Activated T-helper 1 cell treated with anti-CD3 and anti-CD28 coated beads, Interleukin-12 subunit alpha, Interleukin-12 subunit beta, Interleukin-2, Interleukin-4 antibody, amounts not matched to agents 30 ng/mL and 10 ng/mL and 1 ng/mL, durations not matched to agents 14 hours and 24 hours and 36 hours (primary cell): ENCODE measurements around the gene GP1BA. TPM values are rescaled to one million over a fixed set of nuclear protein-coding genes. Genes with fewer than 3 reads are reported as not detected.

Experiments used
- DNase-seq: peaks from one replicate; pipeline ENCODE4 v3.0.0; 2021; ENCODE audit warnings: low spot score
- H3K27ac Mint-ChIP-seq: one replicate; pipeline ENCODE4 v1.8.0; 2021; ENCODE audit warnings: mild to moderate bottlenecking, mixed read lengths
- H3K27me3 Mint-ChIP-seq: one replicate; pipeline ENCODE4 v1.8.0; 2022; ENCODE audit warnings: mild to moderate bottlenecking, moderate library complexity, mixed read lengths; ENCODE audit not compliant: insufficient read depth
- H3K36me3 Mint-ChIP-seq: one replicate; pipeline ENCODE4 v1.8.0; 2021; ENCODE audit warnings: low read depth, mixed read lengths
- H3K4me1 Mint-ChIP-seq: one replicate; pipeline ENCODE4 v1.8.0; 2021; ENCODE audit warnings: low read depth, mixed read lengths
- H3K4me3 Mint-ChIP-seq: one replicate; pipeline ENCODE4 v1.8.0; 2021; ENCODE audit warnings: mild to moderate bottlenecking, moderate library complexity, mixed read lengths
- H3K9me3 Mint-ChIP-seq: one replicate; pipeline ENCODE4 v1.8.0; 2021; ENCODE audit warnings: mixed read lengths
- intact Hi-C: fragments of 100-400 bp; cut with micrococcal nuclease; formaldehyde crosslinking; loops from one replicate; pipeline ENCODE4 v1.15.1; 2024
- total RNA-seq: library from RNA; stranded (reverse); gene quantifications from 2 replicates; pipeline ENCODE4 v1.2.3, GENCODE V29; 2022

Gene GP1BA
- total RNA-seq, 1 donor from 2014 or later: not detected

DNA sequence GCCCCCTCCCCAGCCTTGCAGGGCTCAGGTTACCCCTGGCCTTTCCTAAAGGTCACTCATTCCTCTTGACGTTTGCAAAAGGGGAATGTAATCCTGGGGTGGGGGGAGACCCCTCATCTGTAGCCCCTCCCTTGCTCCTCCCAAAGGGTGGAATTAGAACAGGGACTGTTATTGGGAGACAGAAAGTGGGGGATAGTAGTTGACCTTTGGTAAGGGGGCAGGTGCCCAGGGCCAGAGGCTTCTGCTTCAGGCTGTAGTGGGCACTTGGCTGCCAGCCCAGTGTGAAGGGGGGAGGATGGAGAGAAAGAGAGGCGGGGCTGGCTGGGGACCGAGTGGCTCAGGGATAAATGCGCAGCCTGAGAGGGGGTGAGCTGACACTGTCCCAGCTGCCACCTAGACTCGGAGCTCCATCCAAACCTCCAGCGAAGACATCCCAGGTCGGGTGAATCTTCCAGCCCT is 18.7 kb downstream of the GP1BA start, which contains the start of gene ENO3:
Gene ENO3, plus strand, starts transcription at position 374 of the 459 bp plus-strand sequence. CDS start 711 bp downstream, outside the sequence.
- peak within 1 kb of the TSS; percentile 92 for H3K27ac Mint-ChIP-seq
- H3K27me3 Mint-ChIP-seq: peaks cover 2% of the 10 kb centered on the region
- no peak for DNase-seq
- intact Hi-C loops: no loop called here
- H3K9me3 Mint-ChIP-seq: no peaks in the 10 kb centered on the region
- peaks cover 19% of the 10 kb centered on the region for H3K36me3 Mint-ChIP-seq
- H3K4me1 Mint-ChIP-seq: peaks cover 30% of the 10 kb centered on the region
- peak within 1 kb of the TSS; percentile 91 for H3K4me3 Mint-ChIP-seq

DNA sequence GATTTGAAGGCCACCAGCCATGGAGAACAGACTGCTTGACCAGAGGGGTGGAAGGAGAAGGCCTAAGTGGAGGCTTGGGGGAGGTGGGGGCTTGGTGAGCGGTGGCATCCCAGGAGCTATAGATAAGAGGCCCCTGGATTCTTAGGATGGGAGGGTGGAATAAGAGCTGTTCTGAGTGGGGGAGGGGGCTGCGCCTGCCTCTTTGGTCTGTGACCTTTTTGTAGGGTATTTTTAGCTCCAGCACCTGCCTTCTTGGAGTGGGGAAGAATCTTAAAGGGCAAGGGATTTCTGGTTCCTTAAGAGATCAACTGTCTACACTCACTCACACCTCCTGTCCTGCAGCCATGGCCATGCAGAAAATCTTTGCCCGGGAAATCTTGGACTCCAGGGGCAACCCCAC is 19.4 kb downstream of the GP1BA start:
- intact Hi-C loops: no loop called here
- peak overlapping the region; percentile 6 for H3K27ac Mint-ChIP-seq
- H3K36me3 Mint-ChIP-seq: peaks cover 16% of the 10 kb centered on the region
- DNase-seq: no peak
- H3K4me1 Mint-ChIP-seq: peaks cover 24% of the 10 kb centered on the region
- peaks cover 2% of the 10 kb centered on the region for H3K27me3 Mint-ChIP-seq
- peak overlapping the region; percentile 91 for H3K4me3 Mint-ChIP-seq
- no peaks in the 10 kb centered on the region for H3K9me3 Mint-ChIP-seq

DNA sequence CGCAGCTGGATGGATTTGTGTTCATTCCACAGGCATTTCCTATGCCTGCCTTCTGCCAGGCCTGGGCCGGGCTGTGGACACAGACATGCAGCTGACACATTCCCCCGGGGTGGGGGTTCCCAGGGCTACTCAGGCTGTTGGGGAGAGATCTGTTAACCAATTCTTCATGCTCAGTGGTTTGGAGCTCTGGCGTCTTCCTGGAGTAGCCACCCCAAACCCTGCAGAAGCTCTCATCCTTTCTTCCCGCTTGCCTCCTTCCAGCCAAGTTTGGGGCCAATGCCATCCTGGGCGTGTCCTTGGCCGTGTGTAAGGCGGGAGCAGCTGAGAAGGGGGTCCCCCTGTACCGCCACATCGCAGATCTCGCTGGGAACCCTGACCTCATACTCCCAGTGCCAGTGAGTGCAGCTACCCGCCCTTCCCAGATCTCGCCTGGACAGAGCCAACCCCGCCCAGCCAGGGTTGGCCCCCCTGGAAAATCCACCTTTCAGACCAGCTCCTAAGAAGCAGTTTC is 21.4 kb downstream of the GP1BA start:
- Mint-ChIP-seq H3K4me3 (no peak overlapping the region), H3K9me3 (no peaks in the 10 kb centered on the region), H3K27me3 (no peaks in the 10 kb centered on the region), H3K4me1 (peaks cover 18% of the 10 kb centered on the region), H3K36me3 (peaks cover 6% of the 10 kb centered on the region), H3K27ac (no peak overlapping the region)
- intact Hi-C loops: no loop called here
- no peak for DNase-seq

DNA sequence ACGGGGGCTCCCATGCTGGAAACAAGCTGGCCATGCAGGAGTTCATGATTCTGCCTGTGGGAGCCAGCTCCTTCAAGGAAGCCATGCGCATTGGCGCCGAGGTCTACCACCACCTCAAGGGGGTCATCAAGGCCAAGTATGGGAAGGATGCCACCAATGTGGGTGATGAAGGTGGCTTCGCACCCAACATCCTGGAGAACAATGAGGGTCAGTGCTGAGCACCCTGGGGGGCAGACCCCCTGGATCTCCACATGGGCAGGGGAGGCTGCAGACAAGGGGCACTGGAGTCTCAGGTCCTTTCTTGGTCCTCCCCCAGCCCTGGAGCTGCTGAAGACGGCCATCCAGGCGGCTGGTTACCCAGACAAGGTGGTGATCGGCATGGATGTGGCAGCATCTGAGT is 23.0 kb downstream of the GP1BA start:
- H3K4me1 Mint-ChIP-seq: peaks cover 14% of the 10 kb centered on the region
- H3K36me3 Mint-ChIP-seq: peaks cover 13% of the 10 kb centered on the region
- no peak overlapping the region for H3K27ac Mint-ChIP-seq
- DNase-seq: no peak
- no peaks in the 10 kb centered on the region for H3K27me3 Mint-ChIP-seq
- intact Hi-C loops: no loop called here
- no peaks in the 10 kb centered on the region for H3K9me3 Mint-ChIP-seq
- no peak overlapping the region for H3K4me3 Mint-ChIP-seq

DNA sequence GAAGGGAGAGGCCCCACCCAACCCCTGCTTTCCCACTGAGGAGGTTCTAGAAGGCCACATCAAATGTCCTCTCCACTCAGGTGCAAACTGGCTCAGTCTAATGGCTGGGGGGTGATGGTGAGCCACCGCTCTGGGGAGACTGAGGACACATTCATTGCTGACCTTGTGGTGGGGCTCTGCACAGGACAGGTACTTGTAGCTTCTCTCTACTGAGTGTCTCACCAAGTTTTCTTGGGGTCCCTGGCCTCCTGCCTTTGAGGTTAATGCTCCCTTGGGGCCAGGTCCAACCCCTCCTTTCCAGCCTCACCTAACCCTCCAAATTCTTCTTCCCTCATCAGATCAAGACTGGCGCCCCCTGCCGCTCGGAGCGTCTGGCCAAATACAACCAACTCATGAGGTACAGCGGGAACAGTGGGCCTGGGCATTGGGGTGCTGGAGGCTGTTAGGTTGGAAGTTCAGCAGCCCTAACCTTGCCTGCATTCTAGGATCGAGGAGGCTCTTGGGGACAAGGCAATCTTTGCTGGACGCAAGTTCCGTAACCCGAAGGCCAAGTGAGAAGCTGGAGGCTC is 24.5 kb downstream of the GP1BA start:
- Mint-ChIP-seq H3K36me3 (peaks cover 18% of the 10 kb centered on the region), H3K4me1 (no peaks in the 10 kb centered on the region), H3K27ac (no peak overlapping the region), H3K27me3 (no peaks in the 10 kb centered on the region), H3K9me3 (no peaks in the 10 kb centered on the region), H3K4me3 (no peak overlapping the region)
- peak; percentile 20 for DNase-seq
- intact Hi-C loops: loop anchor here (1.0 kb wide), 1 partner anchor 47 kb away; no protein-coding TSS in a partner anchor

DNA sequence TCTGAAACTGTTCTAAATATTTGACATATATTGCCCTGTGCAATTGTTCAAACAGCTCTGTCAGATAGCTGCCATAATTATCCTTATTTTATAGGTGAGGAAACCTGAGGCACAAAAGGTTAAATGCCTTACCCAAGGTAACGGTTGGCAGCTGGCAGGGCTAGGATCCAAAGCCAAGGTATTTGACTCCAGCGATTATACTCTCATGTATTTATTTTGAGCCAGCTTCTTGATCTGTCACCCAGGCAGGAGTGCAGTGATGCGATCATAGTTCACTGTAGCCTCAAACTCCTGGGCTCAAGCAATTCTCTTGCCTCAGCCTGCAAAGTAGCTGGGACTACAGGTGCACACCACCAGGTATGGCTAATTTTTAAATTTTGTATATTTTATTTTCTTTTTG is 26.0 kb downstream of the GP1BA start:
- no peak for DNase-seq
- Mint-ChIP-seq H3K27ac (no peak overlapping the region), H3K36me3 (peaks cover 19% of the 10 kb centered on the region), H3K4me1 (no peaks in the 10 kb centered on the region), H3K9me3 (no peaks in the 10 kb centered on the region), H3K4me3 (no peak overlapping the region), H3K27me3 (no peaks in the 10 kb centered on the region)
- intact Hi-C loops: no loop called here

DNA sequence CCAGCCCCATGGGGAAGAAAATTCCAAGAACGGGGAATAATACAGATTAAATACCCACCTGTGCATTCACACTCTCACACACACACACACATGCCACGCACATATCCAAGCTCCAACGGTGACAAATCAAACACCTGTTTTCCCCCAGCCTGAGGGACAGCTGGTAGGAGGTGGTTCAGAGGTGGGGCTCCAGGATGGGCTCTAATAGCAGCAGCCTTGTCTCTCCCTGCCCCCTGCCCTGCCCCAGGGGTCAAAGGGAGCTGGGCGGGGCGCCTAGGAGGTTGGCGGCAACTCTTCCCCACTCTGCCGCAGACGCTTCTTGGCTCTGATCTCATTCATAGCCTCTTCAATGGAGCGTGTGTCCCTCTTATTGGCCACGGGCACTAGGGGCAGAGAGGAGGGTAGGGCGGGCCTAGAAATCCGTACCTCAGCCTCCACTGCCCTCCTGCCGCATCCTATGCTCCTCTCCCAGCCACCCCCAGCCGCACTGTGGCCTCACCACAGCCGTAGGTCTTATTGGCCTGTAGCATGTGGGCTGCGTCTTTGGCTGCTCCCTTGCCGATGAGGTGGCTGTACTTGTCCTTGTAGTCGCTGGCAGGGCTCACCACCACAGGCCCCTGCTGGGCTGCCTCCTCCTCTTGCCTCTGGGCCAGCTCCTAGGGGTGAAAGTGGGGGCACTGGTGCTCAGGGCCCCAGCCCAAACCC is 27.3 kb downstream of the GP1BA start:
- no peak overlapping the region for H3K27ac Mint-ChIP-seq
- no peaks in the 10 kb centered on the region for H3K4me1 Mint-ChIP-seq
- H3K27me3 Mint-ChIP-seq: no peaks in the 10 kb centered on the region
- H3K4me3 Mint-ChIP-seq: no peak overlapping the region
- peaks cover 19% of the 10 kb centered on the region for H3K36me3 Mint-ChIP-seq
- no peak for DNase-seq
- no peaks in the 10 kb centered on the region for H3K9me3 Mint-ChIP-seq
- intact Hi-C loops: no loop called here

DNA sequence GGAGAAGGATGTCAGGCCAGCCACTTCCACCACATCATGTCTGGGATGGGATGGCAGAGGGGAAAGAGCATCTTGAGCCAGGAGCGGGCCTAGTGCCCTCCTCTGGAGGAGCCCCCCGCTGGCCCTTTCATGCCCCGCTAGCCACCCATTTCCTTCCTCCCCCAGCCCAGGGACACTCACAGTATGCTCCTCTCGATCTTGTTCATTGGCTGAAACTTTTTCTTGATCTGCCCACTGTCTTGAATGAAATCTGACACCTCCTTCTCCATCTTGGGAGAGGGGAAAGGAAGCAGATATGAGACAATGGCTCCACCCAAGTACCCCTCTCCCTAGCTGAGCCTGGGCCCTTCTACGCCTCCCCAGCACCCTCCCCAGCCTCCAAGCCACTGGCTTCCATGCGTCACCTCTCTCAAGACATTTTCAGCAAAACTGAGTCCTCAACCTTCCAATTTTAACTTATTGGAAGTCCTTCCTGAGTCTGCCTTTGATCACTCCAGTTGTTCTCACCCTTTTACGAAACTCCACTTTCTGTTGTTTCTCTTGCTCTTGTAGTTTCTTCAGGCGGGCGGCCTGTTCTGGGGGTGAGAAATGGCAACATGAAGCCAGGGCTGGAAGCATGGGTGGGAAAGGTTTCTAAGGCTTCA is 28.3 kb downstream of the GP1BA start:
- Mint-ChIP-seq H3K27me3 (no peaks in the 10 kb centered on the region), H3K27ac (no peak overlapping the region), H3K4me1 (peaks cover 4% of the 10 kb centered on the region), H3K4me3 (no peak overlapping the region), H3K9me3 (no peaks in the 10 kb centered on the region), H3K36me3 (peaks cover 22% of the 10 kb centered on the region)
- intact Hi-C loops: loop anchor here (10.0 kb wide), 1 partner anchor 1066 kb away; the partner anchor contains the start of gene CAMKK1
- DNase-seq: no peak

DNA sequence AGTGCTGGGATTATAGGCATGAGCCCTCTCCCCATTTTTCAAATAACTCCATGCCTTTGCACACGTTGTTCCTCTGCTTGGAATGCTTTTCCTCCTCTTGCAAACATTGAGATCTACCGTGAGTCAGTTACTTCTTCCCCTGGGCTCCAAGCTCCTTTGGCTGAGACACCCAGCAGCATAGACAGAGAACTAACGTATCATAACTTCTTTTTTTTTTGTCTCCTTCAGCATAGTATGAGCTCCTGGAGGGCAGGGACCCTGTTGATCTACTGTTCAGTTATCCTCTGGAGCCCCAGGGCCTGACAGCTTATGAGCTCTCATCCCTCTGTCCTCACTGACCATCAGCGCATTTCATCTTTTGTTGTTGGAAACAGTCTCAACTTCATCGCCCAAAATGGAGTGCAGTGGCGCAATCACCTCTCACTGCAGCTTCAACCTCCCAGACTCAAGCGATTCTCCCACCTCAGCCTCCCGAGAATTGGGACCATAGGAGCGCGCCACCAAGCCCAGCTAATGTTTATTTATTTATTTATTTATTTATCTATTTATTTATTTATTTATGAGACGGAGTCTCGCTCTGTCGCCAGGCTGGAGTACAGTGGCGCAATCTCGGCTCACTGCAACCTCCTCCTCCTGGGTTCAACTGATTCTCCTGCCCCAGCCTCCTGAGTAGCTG is 33.4 kb downstream of the GP1BA start:
- Mint-ChIP-seq H3K9me3 (no peaks in the 10 kb centered on the region), H3K4me1 (peaks cover 31% of the 10 kb centered on the region), H3K27ac (no peak overlapping the region), H3K36me3 (peaks cover 27% of the 10 kb centered on the region), H3K27me3 (no peaks in the 10 kb centered on the region), H3K4me3 (peak overlapping the region; percentile 45)
- no peak for DNase-seq
- intact Hi-C loops: loop anchor here (5.0 to 10.0 kb wide), 2 partner anchors 317 to 1071 kb away; partner anchors contain the start of genes CAMKK1 and RABEP1

DNA sequence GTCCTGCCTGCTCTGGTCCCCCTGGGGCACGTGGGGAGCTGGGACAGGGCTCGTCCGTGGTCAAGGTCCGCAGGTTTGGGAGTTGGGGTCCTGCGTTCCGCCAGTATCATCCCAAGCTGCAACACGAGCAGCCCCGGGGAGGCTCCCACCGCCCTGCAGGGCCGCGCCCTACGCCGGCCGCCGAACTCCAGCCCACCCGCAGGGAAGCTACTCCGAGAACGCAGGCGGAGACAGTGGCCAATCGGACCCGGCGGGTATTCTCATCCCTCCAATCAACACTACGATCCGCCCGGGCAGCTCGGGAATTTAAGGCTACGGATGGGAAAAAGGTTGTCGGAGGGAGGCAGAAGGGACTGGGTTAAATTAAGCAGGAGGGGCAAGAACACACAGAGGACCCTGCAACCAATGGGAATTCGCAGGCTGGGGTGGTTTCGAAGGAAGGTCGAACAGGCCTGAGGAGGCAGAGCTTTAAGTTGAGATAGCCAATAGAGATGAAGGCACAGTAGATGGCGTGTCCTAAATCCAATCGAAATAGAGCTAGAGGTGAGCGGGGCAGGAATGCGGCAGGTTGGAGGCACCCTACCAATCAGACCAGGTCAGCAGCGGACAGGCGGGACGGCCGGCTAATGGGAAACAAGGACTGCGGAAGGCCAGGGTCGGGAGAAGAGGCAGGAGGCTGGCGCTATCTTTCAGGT is 34.9 kb downstream of the GP1BA start:
- H3K4me1 Mint-ChIP-seq: peaks cover 40% of the 10 kb centered on the region
- H3K4me3 Mint-ChIP-seq: no peak overlapping the region
- peaks cover 32% of the 10 kb centered on the region for H3K36me3 Mint-ChIP-seq
- H3K27me3 Mint-ChIP-seq: no peaks in the 10 kb centered on the region
- no peak overlapping the region for H3K27ac Mint-ChIP-seq
- no peaks in the 10 kb centered on the region for H3K9me3 Mint-ChIP-seq
- intact Hi-C loops: loop anchor here (1.0 to 10.0 kb wide), 10 partner anchors 13 to 1072 kb away; partner anchors contain the start of genes ARRB2, CAMKK1, CAMTA2 and PFN1
- peak; percentile 95 for DNase-seq

DNA sequence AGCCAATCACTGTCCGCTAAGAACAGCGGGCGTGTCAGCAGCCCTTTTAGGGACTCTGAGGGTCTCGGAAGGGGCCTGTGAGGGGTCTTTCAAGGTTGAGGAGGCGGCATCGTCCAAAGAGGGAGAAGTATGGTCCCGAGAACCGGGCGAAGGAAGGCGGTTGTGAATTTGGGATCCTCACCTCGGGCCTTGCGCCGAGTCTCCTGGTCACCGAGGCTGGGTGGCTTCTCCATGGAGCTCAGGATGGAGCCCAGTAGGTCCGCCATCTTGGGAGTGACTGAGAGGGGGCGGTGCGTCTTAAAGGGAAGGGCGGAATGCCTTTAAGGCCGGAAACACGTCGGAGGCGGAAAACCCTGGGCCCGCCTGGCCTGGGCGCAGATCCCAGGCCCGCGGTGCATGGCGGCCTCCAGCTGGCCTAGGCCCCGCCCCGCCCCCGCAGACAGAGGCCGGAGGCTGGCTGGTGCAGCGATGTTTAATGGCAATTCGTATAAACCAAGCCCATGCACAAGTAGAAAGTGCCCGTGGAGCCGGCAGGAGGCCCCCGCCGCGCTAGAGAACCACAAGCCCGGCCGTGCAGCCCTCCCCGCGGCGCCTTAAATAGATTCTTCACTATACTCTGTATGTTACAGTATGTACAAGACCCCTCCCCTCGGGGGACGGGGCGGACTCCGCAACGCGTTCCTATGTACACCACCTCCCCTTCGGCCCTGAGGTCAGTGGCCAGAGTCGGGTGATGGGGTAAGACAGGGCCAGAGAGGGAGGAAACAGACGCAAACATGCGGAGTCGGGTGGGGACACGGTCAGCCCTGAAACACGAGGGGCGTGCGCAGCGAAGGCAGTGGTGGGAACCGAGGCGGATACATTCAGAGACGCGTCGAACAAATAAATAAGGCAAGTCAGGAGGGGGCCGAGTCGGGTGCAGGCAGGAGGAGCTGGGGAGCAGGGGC is 35.7 kb downstream of the GP1BA start, which contains the start of gene SPAG7:
Gene SPAG7, minus strand, starts transcription at position 279 of the 947 bp plus-strand sequence. Its CDS starts 13 bp downstream, at position 266.
- Mint-ChIP-seq H3K4me1 (peaks cover 40% of the 10 kb centered on the region), H3K9me3 (no peaks in the 10 kb centered on the region), H3K27ac (peak within 1 kb of the TSS; percentile 79), H3K27me3 (no peaks in the 10 kb centered on the region), H3K36me3 (peaks cover 37% of the 10 kb centered on the region), H3K4me3 (no peak within 1 kb of the TSS)
- intact Hi-C loops: loop anchor here (1.0 to 10.0 kb wide), 10 partner anchors 12 to 1073 kb away; partner anchors contain the start of genes ARRB2, CAMKK1, CAMTA2 and PFN1
- peak; percentile 93 for DNase-seq
